GM12801 (cell line): ENCODE data around the gene FAM131B.

ENCODE experiments used
- CTCF ChIP-seq: IDR thresholded peaks from one replicate; pipeline ENCODE4 v1.5.1; 2011; ENCODE audit warnings: control low read depth; ENCODE audit not compliant: insufficient read length; ENCODE audit errors: extremely low read depth

Gene FAM131B

DNA sequence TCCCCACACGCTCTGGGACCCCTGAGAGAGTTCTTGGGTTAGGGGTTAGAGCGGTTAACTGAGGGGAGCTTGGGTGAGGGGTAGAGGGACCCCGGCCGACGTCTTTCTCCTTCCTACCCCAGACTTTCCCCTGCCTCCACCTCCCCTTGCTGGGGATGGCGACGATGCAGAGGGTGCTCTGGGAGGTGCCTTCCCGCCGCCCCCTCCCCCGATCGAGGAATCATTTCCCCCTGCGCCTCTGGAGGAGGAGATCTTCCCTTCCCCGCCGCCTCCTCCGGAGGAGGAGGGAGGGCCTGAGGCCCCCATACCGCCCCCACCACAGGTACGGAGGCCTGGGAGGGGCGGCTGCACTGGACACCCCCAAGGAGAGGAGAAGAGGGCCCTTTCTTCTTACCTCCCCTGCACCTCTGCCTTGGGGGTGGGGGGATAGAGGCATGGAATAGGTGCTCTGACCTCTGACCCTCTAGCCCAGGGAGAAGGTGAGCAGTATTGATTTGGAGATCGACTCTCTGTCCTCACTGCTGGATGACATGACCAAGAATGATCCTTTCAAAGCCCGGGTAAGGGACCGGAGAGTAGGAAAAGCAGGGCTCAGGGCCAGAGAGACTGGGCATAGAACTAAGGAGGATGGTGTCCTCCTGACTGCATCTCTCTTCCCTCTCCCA lies 19.7 kb upstream of the FAM131B start:
- no peak for TF ChIP-seq CTCF

DNA sequence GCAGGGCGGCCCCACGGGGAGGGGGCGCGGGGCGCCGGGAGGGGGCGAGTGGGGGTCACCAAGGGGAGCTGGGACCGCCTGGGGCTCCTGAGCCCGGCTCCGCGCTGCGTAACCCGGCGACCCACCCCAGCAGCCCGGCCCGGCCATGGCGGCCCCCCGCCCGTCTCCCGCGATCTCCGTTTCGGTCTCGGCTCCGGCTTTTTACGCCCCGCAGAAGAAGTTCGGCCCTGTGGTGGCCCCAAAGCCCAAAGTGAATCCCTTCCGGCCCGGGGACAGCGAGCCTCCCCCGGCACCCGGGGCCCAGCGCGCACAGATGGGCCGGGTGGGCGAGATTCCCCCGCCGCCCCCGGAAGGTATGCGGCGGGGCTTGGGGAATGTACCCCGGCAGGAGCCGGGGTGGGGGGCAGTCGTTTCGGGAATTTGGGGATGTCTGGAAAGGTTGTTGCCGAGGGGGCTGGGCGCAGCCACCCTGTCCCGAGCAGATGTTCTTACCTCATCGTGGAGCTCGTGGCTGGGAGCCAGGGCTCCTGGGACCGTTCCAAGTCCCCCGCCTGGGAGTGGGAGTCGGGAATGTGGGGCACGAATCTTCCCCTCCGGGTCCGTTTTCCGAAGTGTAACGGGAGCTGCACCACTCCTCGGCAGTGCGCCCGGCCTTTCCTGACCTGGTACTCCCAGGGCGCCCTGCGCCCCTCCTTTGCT lies 19.1 kb upstream of the FAM131B start:
- TF ChIP-seq CTCF: no peak

DNA sequence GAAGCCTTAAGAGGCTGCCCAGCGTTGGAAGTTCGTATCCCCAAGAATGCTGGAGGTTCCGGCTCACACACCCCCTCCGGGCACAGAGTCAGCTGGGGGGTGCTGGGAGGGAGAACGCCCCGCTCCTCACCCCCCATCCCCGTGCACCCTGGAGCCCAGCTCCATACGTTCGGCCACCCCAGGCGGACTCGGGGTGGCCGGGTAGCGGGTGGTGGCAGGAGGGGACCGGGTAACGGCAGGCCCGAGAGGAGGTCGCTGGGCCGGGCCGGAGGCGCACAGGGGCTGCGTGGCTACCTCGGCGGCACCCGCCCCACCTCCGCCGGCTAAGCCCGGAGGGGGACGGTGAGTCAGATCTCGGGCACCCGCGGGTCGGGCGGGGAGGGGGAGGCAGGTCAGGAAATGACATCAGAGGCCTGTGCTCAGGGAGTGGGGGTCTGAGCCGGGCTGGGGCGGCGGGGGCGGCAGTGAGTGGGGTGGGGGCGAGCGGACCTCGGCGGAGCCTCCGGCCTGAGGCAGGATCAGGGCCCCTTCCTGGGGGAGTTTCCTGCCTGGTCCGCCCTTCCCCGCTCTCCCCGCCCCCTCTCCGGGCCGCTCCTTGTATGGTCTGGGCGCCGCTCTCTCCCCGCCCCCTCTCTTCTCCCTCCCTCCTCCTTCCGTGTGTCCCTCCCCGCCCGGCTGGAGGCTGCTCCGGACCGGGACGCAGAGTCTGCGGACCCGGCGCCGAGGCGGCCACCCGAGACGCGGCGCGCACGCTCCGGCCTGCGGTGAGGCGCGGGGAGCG lies 18.3 kb upstream of the FAM131B start, which contains the start of gene ZYX:
TSS of gene ZYX (plus strand) at position 700 of the 781 bp plus-strand sequence. CDS start 227 bp downstream, outside the sequence.
- no peak for TF ChIP-seq CTCF

GRCh38 chr7:143380260-143380645 lies 17.7 kb upstream of the FAM131B start:
- no peak for TF ChIP-seq CTCF

DNA sequence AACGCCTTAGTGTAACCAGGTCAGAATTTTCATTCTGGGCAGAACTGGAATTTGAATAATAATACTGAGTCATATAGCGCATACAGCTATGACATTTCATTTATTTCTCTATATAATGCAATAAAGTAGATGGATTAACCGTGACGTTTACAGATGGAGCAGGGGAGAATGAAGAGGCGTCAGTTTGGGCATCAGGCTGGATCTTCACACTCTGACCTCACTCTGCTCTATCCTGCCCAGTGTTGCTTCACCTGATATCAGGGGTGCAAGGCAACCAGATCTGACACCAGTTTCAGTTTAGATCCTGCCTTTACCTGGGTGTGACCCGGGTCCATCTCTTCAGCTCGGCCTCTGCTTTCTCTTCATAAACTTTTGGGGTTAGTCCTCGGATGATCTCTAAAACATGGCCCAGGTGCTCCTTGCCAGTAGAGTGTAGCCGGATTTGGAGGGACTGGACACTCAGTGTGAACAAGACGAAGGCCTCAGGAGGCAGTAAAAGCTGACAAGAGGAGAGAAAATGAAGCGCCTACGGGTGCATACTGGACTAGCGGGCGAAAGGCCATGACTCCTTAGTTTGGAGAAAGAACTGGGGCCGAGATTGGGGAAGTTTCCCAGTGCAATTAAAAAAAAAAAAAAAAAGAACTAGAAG lies 17.2 kb upstream of the FAM131B start:
- TF ChIP-seq CTCF: no peak

DNA sequence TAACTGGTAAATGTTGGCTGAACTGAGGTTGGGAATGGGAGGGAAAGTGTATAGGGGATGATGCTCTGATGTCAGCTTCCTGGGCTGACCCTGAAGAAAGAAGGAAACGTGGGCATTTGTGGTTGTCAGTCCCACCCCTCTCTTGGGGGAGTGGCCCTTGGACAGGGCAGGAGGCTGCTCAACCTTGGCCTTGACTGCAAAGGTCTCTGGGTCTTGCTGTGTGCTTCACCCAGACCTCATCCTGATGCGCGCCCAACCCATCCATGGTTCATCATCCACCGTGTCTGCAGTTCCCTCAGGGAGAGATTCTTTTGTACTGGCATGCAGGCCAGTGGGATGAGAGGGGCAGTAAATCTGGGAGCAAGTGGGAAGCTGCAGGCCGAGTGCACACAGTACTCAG lies 13.9 kb upstream of the FAM131B start:
- no peak for TF ChIP-seq CTCF
